OCI-LY3 (cell line): Measurements from ENCODE around the gene LRFN2.

Source experiments
- EZH2phosphoT487 ChIP-seq: fragments of 200-600 bp; shearing (Covaris generic); IDR thresholded peaks from 2 replicates; pipeline ENCODE4 v1.6.1; 2018; ENCODE audit warnings: antibody characterized with exemption, mixed run types, low read depth
- TF ChIP-seq, protein P1 (sequence below): fragments of 200-600, 300-600 bp; sonication (generic); IDR thresholded peaks from 2 replicates; pipeline ENCODE4 v1.5.1; 2014; ENCODE audit warnings: antibody characterized with exemption, low read length, low read depth

DNA sequence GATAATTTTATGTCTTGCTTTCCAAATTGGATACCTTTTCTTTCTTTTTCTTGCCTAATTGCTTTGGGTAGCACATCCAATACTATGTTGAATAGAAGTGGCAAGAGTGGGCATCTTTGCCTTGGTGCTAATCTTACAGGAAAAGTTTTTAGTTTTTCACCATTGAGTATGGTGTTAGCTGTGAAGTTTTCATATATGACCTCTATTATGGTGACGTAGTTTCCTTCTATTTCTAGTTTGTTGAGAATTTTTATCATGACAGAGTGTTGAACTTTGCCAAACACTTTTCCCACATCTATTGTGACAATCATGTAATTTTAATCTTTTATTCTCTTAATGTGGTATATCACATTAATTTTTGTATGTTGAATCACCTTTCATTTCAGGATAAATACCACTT lies 216.1 kb downstream of the LRFN2 start:
- TF ChIP-seq, protein P1, sequence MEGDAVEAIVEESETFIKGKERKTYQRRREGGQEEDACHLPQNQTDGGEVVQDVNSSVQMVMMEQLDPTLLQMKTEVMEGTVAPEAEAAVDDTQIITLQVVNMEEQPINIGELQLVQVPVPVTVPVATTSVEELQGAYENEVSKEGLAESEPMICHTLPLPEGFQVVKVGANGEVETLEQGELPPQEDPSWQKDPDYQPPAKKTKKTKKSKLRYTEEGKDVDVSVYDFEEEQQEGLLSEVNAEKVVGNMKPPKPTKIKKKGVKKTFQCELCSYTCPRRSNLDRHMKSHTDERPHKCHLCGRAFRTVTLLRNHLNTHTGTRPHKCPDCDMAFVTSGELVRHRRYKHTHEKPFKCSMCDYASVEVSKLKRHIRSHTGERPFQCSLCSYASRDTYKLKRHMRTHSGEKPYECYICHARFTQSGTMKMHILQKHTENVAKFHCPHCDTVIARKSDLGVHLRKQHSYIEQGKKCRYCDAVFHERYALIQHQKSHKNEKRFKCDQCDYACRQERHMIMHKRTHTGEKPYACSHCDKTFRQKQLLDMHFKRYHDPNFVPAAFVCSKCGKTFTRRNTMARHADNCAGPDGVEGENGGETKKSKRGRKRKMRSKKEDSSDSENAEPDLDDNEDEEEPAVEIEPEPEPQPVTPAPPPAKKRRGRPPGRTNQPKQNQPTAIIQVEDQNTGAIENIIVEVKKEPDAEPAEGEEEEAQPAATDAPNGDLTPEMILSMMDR = no peak
- no peak for TF ChIP-seq EZH2phosphoT487
